HG03025 (cell line): Measurements from ENCODE around the gene NUDT19.
"Not testable (repeated sequence)": the region's sequence is repeated elsewhere in the genome, so short reads cannot be mapped to it uniquely, and the experiment has no call there.

Source experiments
- ATAC-seq: cut with Tn5 transposase; IDR thresholded peaks from one replicate; pipeline ENCODE4 v1.9.1; 2021; ENCODE audit warnings: mild to moderate bottlenecking, moderate library complexity; ENCODE audit not compliant: unreplicated experiment, low FRiP score

The NUDT19 gene

GRCh38 chr19:32704006-32704405, 12.4 kb downstream of the NUDT19 start:
- not testable (repeated sequence) for ATAC-seq

DNA sequence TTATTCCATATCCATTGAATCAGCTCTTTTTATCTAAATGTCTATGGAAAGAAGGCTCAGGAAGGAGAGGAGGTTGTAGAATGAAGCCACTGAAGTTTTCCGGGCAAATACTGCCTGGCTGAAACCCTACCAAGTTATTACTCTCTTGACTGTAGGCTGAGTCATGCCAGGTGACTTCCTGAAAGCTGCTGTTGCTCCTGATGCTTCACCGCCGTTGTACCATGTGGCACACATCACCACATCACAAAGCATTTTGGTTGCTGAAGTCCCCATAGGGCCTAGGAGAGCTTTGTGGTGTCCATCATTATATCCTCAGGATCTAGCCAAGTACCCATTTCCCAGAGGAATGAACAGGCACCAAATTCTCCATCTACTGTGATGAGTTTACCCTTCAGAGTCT, 16.8 kb downstream of the NUDT19 start:
- no peak for ATAC-seq

DNA sequence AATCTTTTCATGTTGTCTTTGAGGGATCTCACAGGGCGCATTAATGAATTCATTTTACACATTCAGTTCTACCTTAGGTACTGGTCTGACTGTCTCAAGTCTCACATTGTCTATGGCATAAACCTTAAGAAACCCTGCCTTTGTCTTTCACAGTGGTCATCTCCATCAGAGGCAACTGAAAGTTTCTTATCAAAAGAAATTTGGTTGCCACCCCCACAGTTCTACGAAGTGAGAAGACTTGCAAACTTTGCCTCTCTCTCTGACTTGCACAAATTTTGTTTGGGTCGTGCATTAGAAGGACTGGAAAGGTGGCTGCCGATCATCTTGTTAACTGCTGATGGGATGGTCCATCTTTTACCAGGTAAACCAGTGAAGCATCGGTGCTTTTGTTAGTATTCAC, 17.4 kb downstream of the NUDT19 start:
- ATAC-seq, result no peak

GRCh38 chr19:32711747-32712146, 20.1 kb downstream of the NUDT19 start:
- no peak for ATAC-seq

GRCh38 chr19:32716203-32716602, 24.6 kb downstream of the NUDT19 start:
- not testable (repeated sequence) for ATAC-seq

DNA sequence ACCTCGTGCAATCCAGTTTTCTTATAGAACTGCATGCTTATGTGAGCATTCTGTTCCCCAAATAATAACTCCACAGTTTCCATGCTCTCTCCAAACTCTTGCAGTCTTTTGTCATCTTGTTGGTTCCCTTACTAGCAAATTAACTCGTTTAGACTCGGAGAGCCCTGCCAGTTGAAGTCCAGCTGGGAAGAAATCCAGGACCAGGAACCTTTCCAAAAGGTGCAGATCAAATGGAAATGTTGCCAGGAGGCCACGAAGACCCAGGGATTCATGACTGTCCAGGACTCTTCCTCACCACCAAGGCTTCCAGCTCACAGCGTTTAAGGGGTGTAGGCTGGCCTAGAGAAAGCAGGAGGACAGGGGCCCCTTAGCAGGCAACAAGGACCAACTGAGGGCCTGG, 25.9 kb downstream of the NUDT19 start:
- no peak for ATAC-seq

GRCh38 chr19:32718286-32718685, 26.7 kb downstream of the NUDT19 start:
- no peak for ATAC-seq

GRCh38 chr19:32719611-32720059, 28.0 kb downstream of the NUDT19 start, which contains the start of gene TDRD12:
Gene TDRD12 (plus strand): TSS chr19:32719767. CDS start chr19:32720073, 306 bp downstream.
- ATAC-seq, result no peak

- no peak for ATAC-seq
These were observed 28.8 kb downstream of the NUDT19 start for GRCh38 chr19:32720216-32720935.

DNA sequence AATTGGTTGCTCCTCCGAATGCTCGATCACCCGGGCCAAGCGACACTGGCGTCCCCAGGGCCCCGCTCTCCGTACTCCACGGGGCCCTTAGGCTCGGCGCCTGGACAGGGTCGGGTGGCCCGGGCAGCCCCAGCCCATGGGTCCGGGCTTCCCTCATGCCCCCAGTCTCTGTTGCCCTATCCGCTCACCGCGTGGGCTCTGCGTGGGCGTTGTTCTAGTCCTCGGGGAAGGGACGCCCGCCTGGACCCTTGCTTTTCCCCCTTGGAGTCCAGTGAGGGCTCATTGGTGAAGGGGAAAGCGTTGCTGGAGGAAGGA, 29.3 kb downstream of the NUDT19 start:
- no peak for ATAC-seq

GRCh38 chr19:32735936-32736335, 44.3 kb downstream of the NUDT19 start:
- ATAC-seq, result no peak

GRCh38 chr19:32743021-32743420, 51.4 kb downstream of the NUDT19 start:
- no peak for ATAC-seq

DNA sequence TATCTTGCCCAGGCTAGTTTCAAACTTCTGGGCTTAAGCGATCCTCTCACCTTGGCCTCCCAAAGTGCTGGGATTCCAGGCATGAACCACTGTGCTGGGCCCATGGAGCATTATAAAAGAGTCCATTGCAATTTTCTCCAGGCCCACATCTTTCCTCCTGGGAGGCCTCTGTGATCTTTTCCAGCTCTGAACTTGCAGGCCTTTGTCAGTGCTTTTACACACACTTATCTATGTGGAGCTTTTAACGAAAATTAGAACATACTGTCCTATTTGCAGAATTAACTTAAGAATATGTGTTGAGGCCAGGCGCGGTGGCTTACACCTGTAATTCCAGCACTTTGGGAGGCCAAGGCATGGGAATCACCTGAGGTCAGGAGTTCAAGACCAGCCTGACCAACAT, 51.8 kb downstream of the NUDT19 start:
- no peak for ATAC-seq

DNA sequence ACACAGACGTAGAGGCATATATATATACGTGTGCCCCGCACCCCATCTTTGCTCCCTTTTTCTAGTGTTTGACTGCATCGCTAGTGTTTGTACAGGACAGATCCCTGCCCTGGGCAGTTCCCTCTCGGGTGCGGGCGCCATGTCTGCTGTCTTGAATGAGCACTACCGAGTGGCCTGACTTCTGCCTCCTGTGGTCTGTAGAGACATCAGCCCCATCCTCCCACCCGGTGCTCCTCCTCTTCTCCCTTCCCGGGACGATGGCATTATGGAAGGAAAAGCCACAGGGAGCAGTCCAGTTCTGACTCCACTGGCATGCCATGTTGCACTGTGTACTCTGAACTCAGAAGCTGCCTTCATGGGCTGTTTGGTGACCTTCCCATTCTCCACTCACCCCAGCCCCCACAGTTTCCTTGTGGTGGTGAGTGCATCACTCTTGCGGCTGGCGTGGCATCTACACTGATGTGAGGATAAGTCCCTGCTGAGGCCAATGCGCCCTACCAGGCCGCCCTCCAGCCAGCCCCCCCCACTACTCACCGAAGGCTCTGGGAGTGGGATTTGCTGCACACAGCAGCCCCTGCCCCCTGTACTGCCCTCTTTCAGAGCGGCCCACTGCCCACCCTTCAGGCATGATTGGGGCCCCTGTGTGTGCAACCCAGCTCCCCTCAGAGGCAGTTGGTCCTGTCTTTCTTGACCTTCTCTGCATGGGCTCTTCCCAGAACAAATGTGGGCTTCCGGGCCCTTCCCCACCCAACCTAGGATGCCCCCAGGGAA, 53.1 kb downstream of the NUDT19 start:
- no peak for ATAC-seq

GRCh38 chr19:32745594-32746251, 54.1 kb downstream of the NUDT19 start:
- not testable (repeated sequence) for ATAC-seq

DNA sequence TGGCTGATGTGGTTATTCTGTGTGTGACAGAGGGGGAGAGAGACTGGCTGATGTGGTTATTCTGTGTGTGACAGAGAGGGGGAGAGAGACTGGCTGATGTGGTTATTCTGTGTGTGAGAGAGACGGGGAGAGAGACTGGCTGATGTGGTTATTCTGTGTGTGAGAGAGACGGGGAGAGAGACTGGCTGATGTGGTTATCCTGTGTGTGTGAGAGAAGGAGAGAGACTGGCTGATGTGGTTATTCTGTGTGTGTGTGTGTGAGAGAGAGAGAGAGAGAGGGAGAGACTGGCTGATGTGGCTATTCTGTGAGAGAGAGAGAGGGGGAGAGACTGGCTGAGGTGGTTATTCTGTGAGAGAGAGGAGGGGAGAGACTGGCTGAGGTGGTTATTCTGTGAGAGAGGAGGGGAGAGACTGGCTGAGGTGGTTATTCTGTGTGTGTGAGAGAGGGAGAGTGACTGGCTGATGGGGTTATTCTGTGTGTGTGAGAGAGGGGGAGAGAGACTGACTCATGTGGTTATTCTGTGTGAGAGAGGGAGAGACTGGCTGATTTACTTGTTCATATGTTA, 55.1 kb downstream of the NUDT19 start:
- ATAC-seq, result not testable (repeated sequence)

GRCh38 chr19:32748497-32748896, 56.9 kb downstream of the NUDT19 start:
- ATAC-seq, result no peak

- no peak for ATAC-seq
These were observed 57.3 kb downstream of the NUDT19 start for GRCh38 chr19:32748948-32749347.

DNA sequence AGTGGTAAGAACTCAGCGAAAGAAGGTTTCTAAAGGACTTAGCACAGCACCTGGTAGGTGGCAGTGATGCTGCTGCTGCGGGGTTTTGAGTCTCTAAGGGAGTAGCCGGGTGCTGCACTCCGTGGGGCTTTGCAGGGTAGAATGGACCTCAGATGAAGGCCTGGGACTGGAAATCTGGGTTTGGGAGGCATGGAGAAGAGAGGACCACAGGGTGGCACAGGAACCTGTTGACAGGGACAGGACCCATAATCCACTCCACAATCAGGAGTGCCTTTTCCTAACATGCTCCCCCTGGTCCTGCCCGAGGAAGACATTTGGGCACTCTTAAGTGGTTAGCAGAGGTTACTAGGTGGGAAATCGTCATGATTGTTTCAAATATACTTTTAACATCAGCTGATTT, 57.7 kb downstream of the NUDT19 start:
- ATAC-seq, result no peak

GRCh38 chr19:32750441-32751055, 58.9 kb downstream of the NUDT19 start:
- no peak for ATAC-seq

GRCh38 chr19:32751066-32751465, 59.4 kb downstream of the NUDT19 start:
- ATAC-seq, result no peak
